H1 (cell line): ENCODE results near the gene TMEM131L.
"Not testable (repeated sequence)": the region's sequence is repeated elsewhere in the genome, so short reads cannot be mapped to it uniquely, and the experiment has no call there.

ENCODE experiments used
- ASH2L ChIP-seq: fragments of 200-600, 300-600 bp; sonication (generic); IDR thresholded peaks from one replicate; pipeline ENCODE4 v1.7.1; 2017; ENCODE audit warnings: low read length
- ATF3 ChIP-seq: IDR thresholded peaks from 2 replicates; pipeline ENCODE4 v1.6.1; 2011; ENCODE audit warnings: low read depth, mild to moderate bottlenecking, low read length; ENCODE audit not compliant: insufficient read depth
- CREB1 ChIP-seq: IDR thresholded peaks from 2 replicates; pipeline ENCODE4 v1.6.1; 2012; ENCODE audit warnings: inconsistent platforms
- NRF1 ChIP-seq: IDR thresholded peaks from 2 replicates; pipeline ENCODE4 v1.6.1; 2011; ENCODE audit warnings: mild to moderate bottlenecking, low read depth, low read length, improper control_type of control experiment
- POLR2AphosphoS5 ChIP-seq: IDR thresholded peaks from 2 replicates; pipeline ENCODE4 v1.6.1; 2011; ENCODE audit warnings: low read depth, low read length
- SP2 ChIP-seq: IDR thresholded peaks from 2 replicates; pipeline ENCODE4 v1.6.1; 2012; ENCODE audit warnings: mild to moderate bottlenecking, low read length, inconsistent platforms
- SUZ12 ChIP-seq: fragments of 200-600 bp; sonication (generic); IDR thresholded peaks from 2 replicates; pipeline ENCODE4 v1.6.1; 2012; ENCODE audit warnings: mild to moderate bottlenecking, inconsistent platforms, low read length, moderate library complexity, mixed read lengths

- not testable (repeated sequence) for TF ChIP-seq POLR2AphosphoS5, NRF1, SP2, ATF3, SUZ12, CREB1, ASH2L
These were observed 142.9 kb downstream of the TMEM131L start for GRCh38 chr4:153609070-153609469.
